ENCODE measurements around the gene SMARCC2. TPM values are rescaled to one million over a fixed set of nuclear protein-coding genes. Genes with fewer than 3 reads are reported as not detected.

Gene SMARCC2
- total RNA-seq, 1 experiment from 2014 or later, result 99.7 TPM

DNA sequence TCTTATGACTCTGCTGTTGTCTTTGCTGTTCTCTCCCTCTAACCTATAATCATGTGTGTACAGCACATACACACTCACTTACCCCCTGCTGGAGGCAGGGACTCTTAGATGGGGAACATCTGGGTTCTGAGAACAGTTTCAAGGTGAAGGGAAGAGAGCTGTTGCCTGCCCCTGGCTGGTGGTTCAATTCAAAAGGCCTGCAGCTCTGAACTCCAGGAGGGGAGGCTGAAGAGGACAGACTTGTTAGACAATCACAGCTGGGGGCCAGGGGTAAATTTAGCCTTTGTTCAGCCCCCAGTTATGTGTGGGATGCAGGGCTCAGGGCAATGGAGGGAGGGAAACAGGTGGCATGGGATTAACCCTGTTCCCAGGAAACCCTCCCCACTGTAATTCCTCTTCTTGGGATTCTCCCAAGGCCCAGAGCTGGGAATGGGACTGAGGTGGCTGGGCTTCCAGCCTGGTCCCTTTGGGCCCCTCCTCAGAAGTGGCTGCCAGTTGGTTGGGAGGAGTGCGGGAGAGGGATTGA lies 35.0 kb downstream of the SMARCC2 start:
- ChIA-PET RAD21 (ENCODE audit: low non-redundant PET in 1 of 2, low total read pairs in 2 of 2, uncharacterized antibody in 2 of 2, unreplicated experiment in 2 of 2) (no interaction called here), CTCF (interaction anchor here (1.3 kb wide), 1 partner anchor 35 kb away, joined by 3 read pairs; the partner anchor contains the start of gene SMARCC2), POLR2A (no interaction called here)
- intact Hi-C loops (cut with micrococcal nuclease), result no loop called here
- Histone ChIP-seq H3K9me2 (ENCODE audit: insufficient read depth) (no peaks in the 10 kb centered on the region), H3K27me3 (ENCODE audit: insufficient read depth, low read length) (no peaks in the 10 kb centered on the region), H4K20me1 (ENCODE audit: insufficient read depth) (no peaks in the 10 kb centered on the region), H3K27ac (ENCODE audit: low read depth, low read length) (no peak overlapping the region), H3K4me1 (ENCODE audit: control insufficient read depth in 1 of 2, insufficient read depth in 2 of 2, low read length in 2 of 2) (peaks cover 19 to 35% of the 10 kb centered on the region in 2 experiments), H3K9ac (ENCODE audit: low read length) (no peak overlapping the region), H3K4me2 (ENCODE audit: low read length) (0 out of 2 replicates have a peak overlapping the region, but pooled peaks have one; percentile 81), H2AFZ (ENCODE audit: low read depth, low read length, poor library complexity, severe bottlenecking) (no peak overlapping the region), H3K9me3 (ENCODE audit: control insufficient read depth in 1 of 2, insufficient read depth in 1 of 2, low read depth in 1 of 2, low read length in 2 of 2) (no peaks in the 10 kb centered on the region), H3K36me3 (ENCODE audit: control insufficient read depth in 1 of 2, insufficient read depth in 2 of 2, low read length in 2 of 2) (peaks cover 0 to 4% of the 10 kb centered on the region in 2 experiments; a peak in 2 of 4 replicates), H3K4me3 (replicated peaks in 1 of 2; ENCODE audit: low read depth in 1 of 2, low read length in 2 of 2) (no peak overlapping the region), H3K79me2 (ENCODE audit: insufficient read depth, low read length) (peaks cover 12% of the 10 kb centered on the region)
- no peak for TF ChIP-seq POLR2AphosphoS5 (IDR thresholded peaks at IDR 0.05; ENCODE audit: low read depth, low read length)
- TF ChIP-seq FOSL1 (IDR thresholded peaks at IDR 0.05; ENCODE audit: low read depth), result no peak
- no peak for TF ChIP-seq SRF (IDR thresholded peaks at IDR 0.05; ENCODE audit: low read depth)
- TF ChIP-seq CBX3 (IDR thresholded peaks at IDR 0.05; ENCODE audit: low read depth), result no peak
- no TSS peak for BruUV-seq (replicated peaks)
- ATAC-seq (no peak), DNase-seq (ENCODE audit: low read depth, low spot score) (no peak)

DNA sequence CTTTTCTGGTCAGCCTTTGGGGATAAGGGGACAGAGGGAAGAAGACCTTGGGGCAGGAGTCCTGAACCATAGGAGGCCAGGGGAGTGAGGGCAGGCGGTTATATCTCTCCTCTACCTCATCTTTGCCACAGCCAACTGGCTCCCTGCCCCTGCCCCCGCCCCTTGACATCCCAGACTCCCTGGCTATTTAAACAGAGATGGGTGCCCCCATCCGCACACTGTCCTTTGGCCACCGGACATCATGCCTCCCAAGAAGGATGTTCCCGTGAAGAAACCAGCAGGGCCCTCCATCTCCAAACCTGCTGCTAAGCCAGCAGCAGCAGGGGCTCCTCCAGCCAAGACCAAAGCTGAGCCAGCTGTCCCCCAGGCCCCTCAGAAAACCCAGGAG lies 35.6 kb downstream of the SMARCC2 start:
- no TSS peak for BruUV-seq (replicated peaks)
- Histone ChIP-seq H3K4me3 (replicated peaks in 1 of 2; ENCODE audit: low read depth in 1 of 2, low read length in 2 of 2) (peak overlapping the region in 1 of 2 experiments; percentile 71; a peak in 3 of 4 replicates), H3K79me2 (ENCODE audit: insufficient read depth, low read length) (peaks cover 6% of the 10 kb centered on the region), H3K27ac (ENCODE audit: low read depth, low read length) (no peak overlapping the region), H2AFZ (ENCODE audit: low read depth, low read length, poor library complexity, severe bottlenecking) (no peak overlapping the region), H3K4me2 (ENCODE audit: low read length) (peak overlapping the region; percentile 81), H3K36me3 (ENCODE audit: control insufficient read depth in 1 of 2, insufficient read depth in 2 of 2, low read length in 2 of 2) (no peaks in the 10 kb centered on the region; a peak in 1 of 4 replicates), H4K20me1 (ENCODE audit: insufficient read depth) (no peaks in the 10 kb centered on the region), H3K4me1 (ENCODE audit: control insufficient read depth in 1 of 2, insufficient read depth in 2 of 2, low read length in 2 of 2) (peaks cover 18 to 30% of the 10 kb centered on the region in 2 experiments), H3K27me3 (ENCODE audit: insufficient read depth, low read length) (no peaks in the 10 kb centered on the region), H3K9me3 (ENCODE audit: control insufficient read depth in 1 of 2, insufficient read depth in 1 of 2, low read depth in 1 of 2, low read length in 2 of 2) (no peaks in the 10 kb centered on the region), H3K9ac (ENCODE audit: low read length) (peak overlapping the region; percentile 80), H3K9me2 (ENCODE audit: insufficient read depth) (no peaks in the 10 kb centered on the region)
- no peak for ATAC-seq
- POLR2A ChIA-PET, result no interaction called here
- CTCF ChIA-PET, result no interaction called here
- DNase-seq (ENCODE audit: low read depth, low spot score), result no peak
- intact Hi-C loops (cut with micrococcal nuclease), result loop anchor here (2.0 kb wide), 1 partner anchor 25 kb away; the partner anchor contains the start of gene ESYT1
- RAD21 ChIA-PET (ENCODE audit: low non-redundant PET in 1 of 2, low total read pairs in 2 of 2, uncharacterized antibody in 2 of 2, unreplicated experiment in 2 of 2), result no interaction called here
- TF ChIP-seq, protein P1, sequence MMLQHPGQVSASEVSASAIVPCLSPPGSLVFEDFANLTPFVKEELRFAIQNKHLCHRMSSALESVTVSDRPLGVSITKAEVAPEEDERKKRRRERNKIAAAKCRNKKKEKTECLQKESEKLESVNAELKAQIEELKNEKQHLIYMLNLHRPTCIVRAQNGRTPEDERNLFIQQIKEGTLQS (IDR thresholded peaks at IDR 0.05), result no peak
- TF ChIP-seq EGR1 (IDR thresholded peaks at IDR 0.05; ENCODE audit: low read depth), result no peak
- TF ChIP-seq ZFX (IDR thresholded peaks at IDR 0.05), result no peak
- no peak for TF ChIP-seq CBX3 (IDR thresholded peaks at IDR 0.05; ENCODE audit: low read depth)
- TF ChIP-seq, protein P2, sequence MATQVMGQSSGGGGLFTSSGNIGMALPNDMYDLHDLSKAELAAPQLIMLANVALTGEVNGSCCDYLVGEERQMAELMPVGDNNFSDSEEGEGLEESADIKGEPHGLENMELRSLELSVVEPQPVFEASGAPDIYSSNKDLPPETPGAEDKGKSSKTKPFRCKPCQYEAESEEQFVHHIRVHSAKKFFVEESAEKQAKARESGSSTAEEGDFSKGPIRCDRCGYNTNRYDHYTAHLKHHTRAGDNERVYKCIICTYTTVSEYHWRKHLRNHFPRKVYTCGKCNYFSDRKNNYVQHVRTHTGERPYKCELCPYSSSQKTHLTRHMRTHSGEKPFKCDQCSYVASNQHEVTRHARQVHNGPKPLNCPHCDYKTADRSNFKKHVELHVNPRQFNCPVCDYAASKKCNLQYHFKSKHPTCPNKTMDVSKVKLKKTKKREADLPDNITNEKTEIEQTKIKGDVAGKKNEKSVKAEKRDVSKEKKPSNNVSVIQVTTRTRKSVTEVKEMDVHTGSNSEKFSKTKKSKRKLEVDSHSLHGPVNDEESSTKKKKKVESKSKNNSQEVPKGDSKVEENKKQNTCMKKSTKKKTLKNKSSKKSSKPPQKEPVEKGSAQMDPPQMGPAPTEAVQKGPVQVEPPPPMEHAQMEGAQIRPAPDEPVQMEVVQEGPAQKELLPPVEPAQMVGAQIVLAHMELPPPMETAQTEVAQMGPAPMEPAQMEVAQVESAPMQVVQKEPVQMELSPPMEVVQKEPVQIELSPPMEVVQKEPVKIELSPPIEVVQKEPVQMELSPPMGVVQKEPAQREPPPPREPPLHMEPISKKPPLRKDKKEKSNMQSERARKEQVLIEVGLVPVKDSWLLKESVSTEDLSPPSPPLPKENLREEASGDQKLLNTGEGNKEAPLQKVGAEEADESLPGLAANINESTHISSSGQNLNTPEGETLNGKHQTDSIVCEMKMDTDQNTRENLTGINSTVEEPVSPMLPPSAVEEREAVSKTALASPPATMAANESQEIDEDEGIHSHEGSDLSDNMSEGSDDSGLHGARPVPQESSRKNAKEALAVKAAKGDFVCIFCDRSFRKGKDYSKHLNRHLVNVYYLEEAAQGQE (IDR thresholded peaks at IDR 0.05; ENCODE audit: low read depth), result no peak
